NB4 (cell line): Measurements from ENCODE around the gene ECT2.
A peak's percentile ranks its signal among the peaks of the same experiment; 100 is the strongest.
"Not testable (repeated sequence)": the region's sequence is repeated elsewhere in the genome, so short reads cannot be mapped to it uniquely, and the experiment has no call there.

Experiments used
- DNase-seq: peaks from one replicate; pipeline ENCODE4 v3.0.0; 2010; ENCODE audit warnings: low read depth
- H3K4me3 ChIP-seq: one replicate; pipeline ENCODE4 v1.5.1; 2011; ENCODE audit warnings: mild to moderate bottlenecking, low read depth, low read length, moderate library complexity
- CTCF ChIP-seq: IDR thresholded peaks from one replicate; pipeline ENCODE4 v1.5.1; 2012; ENCODE audit warnings: low read depth, low read length
- MAX ChIP-seq: IDR thresholded peaks from 2 replicates; pipeline ENCODE4 v1.6.1; 2011; ENCODE audit warnings: low read depth, low read length
- MYC ChIP-seq: IDR thresholded peaks from 2 replicates; pipeline ENCODE4 v1.6.1; 2011; ENCODE audit warnings: low read depth, low read length
- POLR2A ChIP-seq: IDR thresholded peaks from 2 replicates; pipeline ENCODE4 v1.6.1; 2011; ENCODE audit warnings: mild to moderate bottlenecking; ENCODE audit not compliant: insufficient read length; ENCODE audit errors: extremely low read depth

ECT2 gene

GRCh38 chr3:172710664-172711453, 39.7 kb upstream of the ECT2 start, which contains the start of gene NCEH1:
Gene NCEH1 (minus strand): TSS chr3:172711067. CDS start chr3:172710984, 83 bp downstream.
- peak within 1 kb of the TSS; percentile 98 for H3K4me3 ChIP-seq
- DNase-seq = peak; percentile 97
- TF ChIP-seq CTCF (peak; percentile 89), MYC (peak; percentile 84; the same call in 1 of the 2 replicates), MAX (peak; percentile 82), POLR2A (peak; percentile 82)

GRCh38 chr3:172711454-172711795, 39.1 kb upstream of the ECT2 start:
- peak; percentile 77 for DNase-seq
- H3K4me3 ChIP-seq = peak overlapping the region; percentile 98

GRCh38 chr3:172713316-172713715, 37.2 kb upstream of the ECT2 start:
- H3K4me3 ChIP-seq = no peak overlapping the region
- no peak for DNase-seq
- TF ChIP-seq MAX = no peak
- TF ChIP-seq CTCF = no peak
- no peak for TF ChIP-seq MYC
- no peak for TF ChIP-seq POLR2A

More at GRCh38 chr3:172711454-172711795, 39.1 kb upstream of the ECT2 start:
- TF ChIP-seq MYC (no peak), POLR2A (no peak), MAX (no peak), CTCF (no peak)

GRCh38 chr3:172716476-172716875, 34.0 kb upstream of the ECT2 start:
- TF ChIP-seq POLR2A (no peak), CTCF (no peak), MAX (0 out of 2 replicates have a peak, but pooled peaks have one; percentile 8), MYC (no peak)
- H3K4me3 ChIP-seq = no peak overlapping the region
- peak; percentile 81 for DNase-seq

- no peak for TF ChIP-seq MAX
- no peak for TF ChIP-seq POLR2A
- no peak for TF ChIP-seq MYC
- TF ChIP-seq CTCF = peak; percentile 34
- DNase-seq = peak; percentile 39
- no peak overlapping the region for H3K4me3 ChIP-seq
These were observed 32.9 kb upstream of the ECT2 start for GRCh38 chr3:172717493-172718088.

GRCh38 chr3:172722536-172723040, 27.9 kb upstream of the ECT2 start:
- not testable (repeated sequence) for DNase-seq, H3K4me3 ChIP-seq
